Aorta (tissue), 5 donors: ENCODE data around the gene ZNF334. TPM values are rescaled to one million over a fixed set of nuclear protein-coding genes. Genes with fewer than 3 reads are reported as not detected.
A peak's percentile ranks its signal among the peaks of the same experiment; 100 is the strongest.

Source experiments
- ATAC-seq: fragments of 200-7000 bp; cut with Tn5 transposase; one replicate; pipeline ENCODE4 v1.9.1; 2022; ENCODE audit warnings: moderate library complexity; ENCODE audit not compliant: low FRiP score
- DNase-seq, 2 donors: peaks; one replicate each; pipeline ENCODE4 v3.0.0-alpha.2; 2020
- H3K27ac ChIP-seq, 2 donors: one replicate each; pipeline ENCODE4 v1.5.1; 2013; ENCODE audit warnings: low read length in 2 of 2, mild to moderate bottlenecking in 2 of 2, moderate library complexity in 2 of 2, control low read depth in 1 of 2, inconsistent platforms in 1 of 2, low read depth in 1 of 2
- H3K27me3 ChIP-seq, 2 donors: one replicate each; pipeline ENCODE4 v1.6.1; 2013; ENCODE audit warnings: control low read depth in 1 of 2, low read length in 1 of 2, mild to moderate bottlenecking in 1 of 2, moderate library complexity in 1 of 2; ENCODE audit not compliant: insufficient read depth in 2 of 2, control insufficient read depth in 1 of 2
- H3K36me3 ChIP-seq, 2 donors: one replicate each; pipeline ENCODE4 v1.6.1; 2013; ENCODE audit warnings: control low read depth in 1 of 2, low read length in 1 of 2, mild to moderate bottlenecking in 1 of 2; ENCODE audit not compliant: insufficient read depth in 2 of 2, control insufficient read depth in 1 of 2
- H3K4me1 ChIP-seq, 2 donors: one replicate each; pipeline ENCODE4 v1.6.1; 2013; ENCODE audit warnings: low read length in 2 of 2, control low read depth in 1 of 2, mild to moderate bottlenecking in 1 of 2, moderate library complexity in 1 of 2; ENCODE audit not compliant: insufficient read depth in 2 of 2, control insufficient read depth in 1 of 2
- H3K4me3 ChIP-seq, 2 donors: one replicate each; pipeline ENCODE4 v1.5.1; 2013; ENCODE audit warnings: low read length in 2 of 2, control low read depth in 1 of 2, mild to moderate bottlenecking in 1 of 2
- H3K9me3 ChIP-seq: one replicate; pipeline ENCODE4 v1.6.1; 2013; ENCODE audit warnings: mild to moderate bottlenecking, low read length; ENCODE audit not compliant: control insufficient read depth
- WGBS, 2 donors: extraction: QIAGEN DNeasy Blood & Tissue Kit; methylation state at CpG; one replicate each; pipeline ENCODE4 v1.1.7; 2013; 5-methylcytosine and 5-hydroxymethylcytosine counted together
- intact Hi-C, 2 donors: fragments of 100-400 bp; cut with DNase I; formaldehyde crosslinking; loops; one replicate each; pipeline versions ENCODE4 v1.14.2 to v1.15.0; 2022
- polyA plus RNA-seq, 2 donors: library from polyadenylated mRNA; stranded (reverse); fragments of 200-250 nt; gene quantifications; one replicate each; pipeline ENCODE4 v1.2.3, GENCODE V29; 2013
- total RNA-seq, 2 donors: library from RNA; stranded (reverse); fragmentation: NEBNext Ultra II Directional; extraction: Animal tissue kit (Norgen Biotek cat#: 25700); gene quantifications; one replicate each; pipeline ENCODE4 v1.2.1, GENCODE V29; 2021
- donor health status: healthy with polysubstance abuse.
- donor health status: Bipolar disorder and iron deficiency.
- donor health status: DM: no; HTN: no; CAD: no.
- donor health status: DM: no; HTN: no; CAD: no.
- donor health status: DM: yes; HTN: yes; CAD: no.

Gene ZNF334
- total and polyA plus RNA-seq, 4 donors: 0.38 to 3.9 (median 1.2) TPM

GRCh38 chr20:46539113-46539512 lies 25.8 kb upstream of the ZNF334 start:
- H3K4me3 ChIP-seq: no peak overlapping the region
- ATAC-seq (no peak), DNase-seq (no peak)
- no peak overlapping the region for H3K27ac ChIP-seq
- H3K36me3 ChIP-seq: no peaks in the 10 kb centered on the region
- no peaks in the 10 kb centered on the region for H3K4me1 ChIP-seq
- peaks cover 0 to 2% of the 10 kb centered on the region in 2 donors for H3K27me3 ChIP-seq
- H3K9me3 ChIP-seq: no peaks in the 10 kb centered on the region
- intact Hi-C loops: no loop called here
- 78 to 88% methylated on average over 2 of the region's 2 CpGs for WGBS, 2 donors

GRCh38 chr20:46530640-46531039 lies 17.3 kb upstream of the ZNF334 start:
- intact Hi-C loops: no loop called here
- H3K27me3 ChIP-seq: no peaks in the 10 kb centered on the region
- DNase-seq (no peak), ATAC-seq (no peak)
- H3K36me3 ChIP-seq: no peaks in the 10 kb centered on the region
- 69% methylated on average over 4 of the region's 4 CpGs for WGBS, 2 donors
- no peak overlapping the region for H3K27ac ChIP-seq
- H3K9me3 ChIP-seq: peaks cover 4% of the 10 kb centered on the region
- H3K4me1 ChIP-seq: no peaks in the 10 kb centered on the region
- H3K4me3 ChIP-seq: no peak overlapping the region

DNA sequence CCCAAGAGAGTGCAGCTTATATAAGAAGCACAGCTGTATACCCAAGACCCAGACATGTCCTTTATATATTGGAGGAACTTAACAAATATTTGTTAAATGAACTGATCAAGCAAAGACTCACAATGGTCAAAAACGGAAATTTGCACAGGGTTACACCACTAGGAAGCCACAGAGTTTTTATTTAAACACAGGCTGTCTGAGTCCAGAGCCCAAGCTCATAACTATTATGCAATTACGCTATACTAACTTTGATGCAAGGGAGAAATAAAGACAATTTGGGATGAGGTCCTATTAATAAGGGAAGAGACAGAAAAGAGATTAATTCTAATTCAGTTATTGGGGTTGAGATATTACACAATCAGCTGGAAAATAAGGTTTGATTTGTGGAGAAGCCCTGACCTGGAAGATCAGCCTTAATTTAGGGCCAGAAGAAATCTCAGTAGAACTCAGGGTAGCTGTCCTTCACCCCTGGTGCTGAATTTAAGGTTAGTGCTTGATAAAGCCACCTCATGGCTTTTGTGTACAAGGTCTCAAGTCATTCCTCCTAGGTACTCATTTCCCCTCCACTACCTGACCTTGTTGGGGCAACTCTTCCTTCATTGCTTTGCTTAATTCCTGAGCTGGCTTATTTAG lies 10.5 kb upstream of the ZNF334 start:
- Histone ChIP-seq H3K27ac (no peak overlapping the region), H3K9me3 (peaks cover 10% of the 10 kb centered on the region), H3K27me3 (peaks cover 0 to 2% of the 10 kb centered on the region in 2 donors), H3K4me1 (no peaks in the 10 kb centered on the region), H3K36me3 (no peaks in the 10 kb centered on the region), H3K4me3 (no peak overlapping the region)
- DNase-seq (no peak), ATAC-seq (no peak)
- intact Hi-C loops: loop anchor here (5.0 kb wide), 1 partner anchor 158 kb away; no protein-coding TSS in a partner anchor
- 50 to 52% methylated on average over 2 of the region's 2 CpGs for WGBS, 2 donors

DNA sequence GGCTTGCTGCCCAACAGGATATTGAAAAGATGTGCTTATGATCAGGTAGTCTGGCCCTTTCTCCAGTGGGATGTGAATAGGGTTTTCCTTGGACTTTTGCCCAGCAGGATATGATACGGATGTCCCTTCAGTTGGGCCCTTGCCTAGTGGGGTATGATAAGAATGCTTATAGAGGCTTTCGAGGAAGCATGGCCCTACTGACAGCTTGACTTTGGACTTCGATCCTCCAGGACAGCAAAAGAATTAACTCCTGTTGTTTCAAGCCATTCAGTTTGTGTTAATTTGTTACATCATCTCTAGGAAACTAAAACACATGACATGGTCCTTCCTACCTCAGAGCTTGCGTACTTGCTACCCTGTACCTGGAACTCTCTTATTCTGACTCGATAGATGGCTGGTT lies 9.7 kb upstream of the ZNF334 start:
- no peak overlapping the region for H3K27ac ChIP-seq
- H3K27me3 ChIP-seq: peaks cover 0 to 2% of the 10 kb centered on the region in 2 donors
- no peaks in the 10 kb centered on the region for H3K36me3 ChIP-seq

GRCh38 chr20:46520976-46521579 lies 7.7 kb upstream of the ZNF334 start:
- peaks cover 0 to 2% of the 10 kb centered on the region in 2 donors for H3K27me3 ChIP-seq
- no peak overlapping the region for H3K4me3 ChIP-seq
- no peak for ATAC-seq
- 19 to 20% methylated on average over 4 of the region's 4 CpGs for WGBS, 2 donors
- H3K27ac ChIP-seq: no peak overlapping the region
- no peaks in the 10 kb centered on the region for H3K4me1 ChIP-seq
- intact Hi-C loops: loop anchor here (5.0 kb wide), 1 partner anchor 161 kb away; no protein-coding TSS in a partner anchor
- no peaks in the 10 kb centered on the region for H3K36me3 ChIP-seq
- peaks cover 9% of the 10 kb centered on the region for H3K9me3 ChIP-seq
- peak in 1 of 2 donors; percentile 53 for DNase-seq

More for the DNA sequence above, 9.7 kb upstream of the ZNF334 start:
- ATAC-seq (no peak), DNase-seq (no peak)
- no peaks in the 10 kb centered on the region for H3K4me1 ChIP-seq
- WGBS, 2 donors: 57 to 60% methylated on average over 5 of the region's 5 CpGs
- intact Hi-C loops: loop anchor here (5.0 kb wide), 1 partner anchor 159 kb away; no protein-coding TSS in a partner anchor
- H3K4me3 ChIP-seq: no peak overlapping the region
- H3K9me3 ChIP-seq: peaks cover 10% of the 10 kb centered on the region

GRCh38 chr20:46520540-46520939 lies 7.2 kb upstream of the ZNF334 start:
- no peak for DNase-seq
- Histone ChIP-seq H3K4me1 (no peaks in the 10 kb centered on the region), H3K27me3 (peaks cover 0 to 2% of the 10 kb centered on the region in 2 donors), H3K36me3 (no peaks in the 10 kb centered on the region), H3K27ac (no peak overlapping the region), H3K9me3 (peaks cover 9% of the 10 kb centered on the region), H3K4me3 (no peak overlapping the region)
- intact Hi-C loops: loop anchor here (5.0 kb wide), 1 partner anchor 162 kb away; no protein-coding TSS in a partner anchor
- no peak for ATAC-seq
- WGBS, 2 donors: 81 to 85% methylated on average over 4 of the region's 4 CpGs

- Histone ChIP-seq H3K36me3 (no peaks in the 10 kb centered on the region), H3K4me1 (no peaks in the 10 kb centered on the region), H3K27me3 (peaks cover 0 to 2% of the 10 kb centered on the region in 2 donors), H3K27ac (no peak overlapping the region), H3K9me3 (peaks cover 9% of the 10 kb centered on the region), H3K4me3 (no peak overlapping the region)
- intact Hi-C loops: loop anchor here (5.0 kb wide), 1 partner anchor 163 kb away; no protein-coding TSS in a partner anchor
- 60 to 72% methylated on average over 3 of the region's 3 CpGs for WGBS, 2 donors
- ATAC-seq (no peak), DNase-seq (no peak)
Observed at GRCh38 chr20:46519471-46520068, 6.2 kb upstream of the ZNF334 start.

GRCh38 chr20:46509523-46509922 lies 3.8 kb downstream of the ZNF334 start:
- 88 to 90% methylated on average over 2 of the region's 2 CpGs for WGBS, 2 donors
- Histone ChIP-seq H3K9me3 (no peaks in the 10 kb centered on the region), H3K27ac (no peak overlapping the region), H3K27me3 (no peaks in the 10 kb centered on the region), H3K4me3 (no peak overlapping the region), H3K4me1 (no peaks in the 10 kb centered on the region), H3K36me3 (no peaks in the 10 kb centered on the region)
- DNase-seq (no peak), ATAC-seq (no peak)
- intact Hi-C loops: no loop called here
